Mammary epithelial cell (primary cell): ENCODE data around the gene SLC30A4.

Experiments
- CTCF ChIP-seq, 2 donors: IDR thresholded peaks in 1 of 2; conservative IDR thresholded peaks in 1 of 2; 2 replicates each; pipeline ENCODE4 v1.5.1; 2011 to 2012; ENCODE audit warnings: inconsistent platforms in 2 of 2, low read length in 2 of 2, mild to moderate bottlenecking in 2 of 2, control low read depth in 1 of 2, low read depth in 1 of 2; ENCODE audit not compliant: insufficient read depth in 1 of 2; ENCODE audit errors: extremely low read depth in 1 of 2
- EZH2 ChIP-seq: IDR thresholded peaks from 2 replicates; pipeline ENCODE4 v1.6.1; 2012; ENCODE audit warnings: low read length, inconsistent platforms, borderline replicate concordance

- TF ChIP-seq CTCF (conservative IDR thresholded peaks at IDR 0.05 in 1 of 2, IDR thresholded peaks at IDR 0.05 in 1 of 2; ENCODE audit: extremely low read depth in 1 of 2, insufficient read depth in 1 of 2, low read depth in 1 of 2, low read length in 2 of 2) (no peak), EZH2 (no peak)
Observed at GRCh38 chr15:45521596-45522327, 793 bp downstream of the SLC30A4 start.
